Measurements from ENCODE around the gene RAP1B. TPM values are rescaled to one million over a fixed set of nuclear protein-coding genes. Genes with fewer than 3 reads are reported as not detected.

The RAP1B gene
- total RNA-seq, 2 donors from 2014 or later, result 73.1 to 74.6 TPM

DNA sequence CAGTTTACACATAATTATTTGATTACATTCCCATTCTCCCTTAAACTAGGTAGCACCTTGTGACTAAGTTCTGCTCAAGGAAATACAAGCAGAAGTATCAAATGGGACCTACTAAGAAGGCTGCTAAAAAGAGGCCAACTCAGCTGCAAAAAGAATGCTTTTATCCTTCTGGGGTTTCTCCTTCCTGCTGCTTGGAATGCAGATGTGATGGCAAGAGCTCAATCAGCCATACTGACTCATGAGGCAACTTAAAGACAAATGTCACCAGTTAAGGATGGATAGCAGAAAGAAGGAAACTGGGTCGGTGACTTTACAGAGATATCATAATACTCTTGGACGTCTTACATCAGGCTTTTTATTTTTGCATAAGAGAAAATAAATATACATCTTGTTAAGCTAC is 38.0 kb upstream of the RAP1B start:
- H3K4me1 ChIP-seq, result no peaks in the 10 kb centered on the region
- H3K9me3 ChIP-seq, result no peaks in the 10 kb centered on the region
- H3K27ac ChIP-seq, result no peak overlapping the region
- TF ChIP-seq, protein P1, sequence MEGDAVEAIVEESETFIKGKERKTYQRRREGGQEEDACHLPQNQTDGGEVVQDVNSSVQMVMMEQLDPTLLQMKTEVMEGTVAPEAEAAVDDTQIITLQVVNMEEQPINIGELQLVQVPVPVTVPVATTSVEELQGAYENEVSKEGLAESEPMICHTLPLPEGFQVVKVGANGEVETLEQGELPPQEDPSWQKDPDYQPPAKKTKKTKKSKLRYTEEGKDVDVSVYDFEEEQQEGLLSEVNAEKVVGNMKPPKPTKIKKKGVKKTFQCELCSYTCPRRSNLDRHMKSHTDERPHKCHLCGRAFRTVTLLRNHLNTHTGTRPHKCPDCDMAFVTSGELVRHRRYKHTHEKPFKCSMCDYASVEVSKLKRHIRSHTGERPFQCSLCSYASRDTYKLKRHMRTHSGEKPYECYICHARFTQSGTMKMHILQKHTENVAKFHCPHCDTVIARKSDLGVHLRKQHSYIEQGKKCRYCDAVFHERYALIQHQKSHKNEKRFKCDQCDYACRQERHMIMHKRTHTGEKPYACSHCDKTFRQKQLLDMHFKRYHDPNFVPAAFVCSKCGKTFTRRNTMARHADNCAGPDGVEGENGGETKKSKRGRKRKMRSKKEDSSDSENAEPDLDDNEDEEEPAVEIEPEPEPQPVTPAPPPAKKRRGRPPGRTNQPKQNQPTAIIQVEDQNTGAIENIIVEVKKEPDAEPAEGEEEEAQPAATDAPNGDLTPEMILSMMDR (IDR thresholded peaks at IDR 0.05), result no peak
- DNase-seq (ENCODE audit: low spot score), result no peak
- H3K4me3 ChIP-seq, result no peak overlapping the region
- no peaks in the 10 kb centered on the region for H3K36me3 ChIP-seq
- H3K27me3 ChIP-seq, result no peaks in the 10 kb centered on the region

DNA sequence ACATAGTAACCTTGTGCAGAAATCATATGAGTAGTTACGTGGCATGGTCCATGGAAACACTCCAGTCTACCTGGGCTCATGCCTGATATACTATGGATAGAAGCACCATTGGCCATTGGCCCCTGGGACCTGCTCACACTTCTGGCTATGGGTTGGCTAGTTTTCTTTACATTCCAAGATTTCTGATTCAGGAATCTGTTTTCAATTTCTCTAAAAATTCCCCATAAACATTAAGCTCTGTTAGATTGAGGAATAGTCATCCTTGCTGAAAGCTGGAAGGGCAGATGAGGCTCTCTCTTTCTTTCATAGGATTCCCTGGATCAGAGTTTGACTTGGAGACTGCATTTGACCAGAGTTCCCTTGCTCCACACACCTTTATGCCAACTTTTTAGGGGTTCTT is 37.3 kb upstream of the RAP1B start:
- no peaks in the 10 kb centered on the region for H3K9me3 ChIP-seq
- TF ChIP-seq, protein P1 (IDR thresholded peaks at IDR 0.05), result no peak
- no peaks in the 10 kb centered on the region for H3K36me3 ChIP-seq
- no peak overlapping the region for H3K27ac ChIP-seq
- no peaks in the 10 kb centered on the region for H3K27me3 ChIP-seq
- no peak for DNase-seq (ENCODE audit: low spot score)
- H3K4me1 ChIP-seq, result no peaks in the 10 kb centered on the region
- no peak overlapping the region for H3K4me3 ChIP-seq

DNA sequence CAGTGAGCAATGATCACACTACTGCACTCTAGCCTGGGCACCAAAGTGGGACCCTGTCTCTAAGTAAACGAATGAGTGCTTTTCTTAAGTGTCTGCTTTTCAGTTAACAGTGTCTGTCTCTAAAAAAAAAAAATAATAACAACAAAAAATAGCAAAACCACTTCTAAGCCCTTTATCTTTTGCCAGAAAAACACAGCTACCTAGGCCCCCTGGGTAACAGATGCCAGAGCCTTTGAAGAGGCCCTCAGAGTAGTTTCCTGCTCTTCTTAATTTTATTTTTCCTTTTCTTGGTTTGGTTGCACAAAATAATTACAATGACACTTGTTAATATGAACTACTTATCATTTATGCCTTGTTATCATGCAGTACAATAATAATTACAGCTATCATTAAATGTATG is 32.8 kb upstream of the RAP1B start:
- Histone ChIP-seq H3K27me3 (no peaks in the 10 kb centered on the region), H3K9me3 (no peaks in the 10 kb centered on the region), H3K4me3 (no peak overlapping the region), H3K36me3 (no peaks in the 10 kb centered on the region), H3K27ac (no peak overlapping the region), H3K4me1 (no peaks in the 10 kb centered on the region)
- DNase-seq (ENCODE audit: low spot score), result no peak
- TF ChIP-seq, protein P1 (IDR thresholded peaks at IDR 0.05), result no peak

DNA sequence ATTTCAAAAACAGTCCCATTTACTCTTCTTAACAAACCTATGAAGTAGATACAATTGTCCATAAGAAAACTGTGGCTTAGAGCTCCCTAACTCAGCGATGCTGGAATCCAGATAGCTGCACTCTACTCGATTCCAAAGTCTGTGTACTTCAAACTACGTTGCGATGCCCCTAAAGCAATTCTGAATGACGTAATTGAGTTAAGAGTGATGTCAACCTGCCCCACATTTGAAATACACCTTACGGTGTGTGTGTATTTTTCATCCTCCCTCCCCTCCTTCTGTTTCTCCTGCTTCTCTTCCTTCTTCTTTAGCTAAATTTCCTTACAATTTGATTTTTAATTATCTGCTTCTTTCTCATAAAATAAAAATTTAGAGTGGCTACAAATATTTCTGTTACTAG is 31.9 kb upstream of the RAP1B start:
- no peaks in the 10 kb centered on the region for H3K27me3 ChIP-seq
- H3K27ac ChIP-seq, result no peak overlapping the region
- no peak for DNase-seq (ENCODE audit: low spot score)
- H3K4me3 ChIP-seq, result no peak overlapping the region
- no peaks in the 10 kb centered on the region for H3K9me3 ChIP-seq
- H3K4me1 ChIP-seq, result no peaks in the 10 kb centered on the region
- TF ChIP-seq, protein P1 (IDR thresholded peaks at IDR 0.05), result no peak
- no peaks in the 10 kb centered on the region for H3K36me3 ChIP-seq

DNA sequence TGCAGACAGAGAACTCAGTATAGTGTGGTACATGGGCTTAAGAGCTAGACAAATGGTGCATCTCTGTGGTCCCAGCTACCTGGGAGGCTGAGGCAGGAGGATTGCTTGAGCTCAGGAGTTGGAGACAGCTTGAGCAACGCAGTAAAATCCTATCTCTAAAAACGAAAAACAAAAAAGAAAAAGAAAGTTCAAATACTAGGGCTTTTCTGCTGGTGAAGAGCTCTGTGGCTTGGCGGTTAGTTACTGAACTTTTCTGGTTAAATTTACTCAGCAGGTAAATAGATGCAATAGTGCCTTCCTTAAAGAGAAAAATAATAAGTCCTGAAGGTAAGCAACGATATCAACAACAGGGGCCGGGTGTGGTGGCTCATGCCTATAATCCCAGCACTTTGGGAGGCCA is 31.4 kb upstream of the RAP1B start:
- TF ChIP-seq, protein P1 (IDR thresholded peaks at IDR 0.05), result no peak
- H3K9me3 ChIP-seq, result no peaks in the 10 kb centered on the region
- no peaks in the 10 kb centered on the region for H3K36me3 ChIP-seq
- DNase-seq (ENCODE audit: low spot score), result no peak
- no peak overlapping the region for H3K27ac ChIP-seq
- H3K27me3 ChIP-seq, result no peaks in the 10 kb centered on the region
- no peak overlapping the region for H3K4me3 ChIP-seq
- H3K4me1 ChIP-seq, result no peaks in the 10 kb centered on the region

DNA sequence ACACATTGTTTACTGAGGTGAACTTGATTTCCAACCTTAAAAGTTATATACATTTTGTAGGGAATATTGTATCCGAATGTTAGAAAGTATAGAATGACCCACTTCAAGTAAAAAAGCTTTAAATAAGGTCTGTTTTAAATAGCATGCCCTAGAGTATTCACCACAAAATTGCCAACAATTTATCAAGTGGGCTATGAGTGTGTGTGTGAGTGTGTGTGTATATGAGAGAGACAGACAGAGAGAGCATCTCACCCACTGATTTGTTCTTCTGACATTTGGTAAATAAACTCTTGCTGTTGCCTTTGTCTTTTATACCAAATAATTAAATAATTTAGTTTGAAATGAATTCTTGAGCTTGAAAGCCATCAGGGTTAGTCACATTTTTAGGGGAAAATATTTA is 29.8 kb upstream of the RAP1B start:
- H3K9me3 ChIP-seq, result no peaks in the 10 kb centered on the region
- no peaks in the 10 kb centered on the region for H3K27me3 ChIP-seq
- no peak overlapping the region for H3K27ac ChIP-seq
- no peak for DNase-seq (ENCODE audit: low spot score)
- H3K4me1 ChIP-seq, result no peaks in the 10 kb centered on the region
- H3K36me3 ChIP-seq, result no peaks in the 10 kb centered on the region
- TF ChIP-seq, protein P1 (IDR thresholded peaks at IDR 0.05), result no peak
- no peak overlapping the region for H3K4me3 ChIP-seq

Measured in right atrium auricular region (tissue), 2 donors.